ENCODE measurements around the gene WEE1.

Gene WEE1

GRCh38 chr11:9566561-9567063, 6.9 kb upstream of the WEE1 start:
- DNase-seq (ENCODE audit: low read depth in 2 of 2), result no peak

DNA sequence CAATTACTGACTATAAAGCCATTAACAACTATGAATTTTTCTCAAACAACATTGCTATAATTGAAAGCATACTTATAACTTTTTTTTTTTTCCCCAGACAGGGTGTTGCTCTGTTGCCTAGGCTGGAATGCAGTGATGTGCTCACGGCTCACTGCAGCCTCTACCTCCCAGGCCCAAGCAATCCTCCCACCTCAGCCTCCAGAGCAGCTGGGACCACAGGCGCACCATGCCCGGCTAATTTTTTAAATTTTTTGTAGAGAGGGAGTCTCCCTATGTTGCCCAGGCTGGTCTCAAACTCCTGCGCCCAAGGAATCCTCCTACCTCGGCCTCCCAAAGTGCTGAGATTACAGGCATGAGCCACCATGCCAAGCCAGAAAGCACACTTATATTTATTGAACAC, 6.1 kb upstream of the WEE1 start:
- no peak for DNase-seq (ENCODE audit: low read depth in 2 of 2)

- no peak for DNase-seq (ENCODE audit: low read depth in 2 of 2)
These were observed 5.2 kb upstream of the WEE1 start for GRCh38 chr11:9568161-9568853.

DNA sequence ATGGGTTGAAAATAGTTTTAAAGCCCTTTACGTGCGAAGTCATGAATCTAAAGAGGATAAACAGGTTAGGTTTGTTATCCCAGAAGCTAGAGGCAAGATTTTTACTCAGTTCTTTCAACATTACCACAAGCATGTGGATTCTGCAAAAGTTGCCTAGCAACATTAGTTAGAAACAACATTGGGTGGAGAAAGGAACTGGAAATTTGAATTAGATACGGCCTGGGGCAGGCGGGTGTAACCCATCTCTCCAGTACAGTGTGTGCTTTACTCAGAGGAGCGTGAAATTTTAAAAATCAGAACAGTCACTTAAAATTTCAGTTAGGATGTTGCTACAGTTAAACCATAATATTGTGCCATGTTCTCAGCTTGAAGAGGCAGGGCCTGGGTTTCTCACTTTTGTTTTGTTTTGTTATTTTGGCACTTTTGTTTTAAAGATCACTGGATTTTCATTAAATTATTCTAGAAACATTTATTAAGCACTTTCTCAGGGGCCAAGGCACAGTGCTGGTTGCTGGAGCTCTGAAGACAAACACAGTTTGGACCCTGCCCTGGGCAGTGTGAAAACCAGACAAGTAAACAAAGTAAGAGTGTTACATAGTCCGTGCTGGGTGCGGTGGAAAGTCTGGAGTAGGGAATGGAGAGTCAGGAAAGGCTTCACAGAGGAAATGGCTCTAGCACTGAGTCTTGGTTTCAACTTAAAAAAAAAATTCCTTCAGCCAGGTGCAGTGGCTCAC, 4.4 kb upstream of the WEE1 start:
- peak; percentile 67 to 75 for DNase-seq (ENCODE audit: low read depth in 2 of 2)

DNA sequence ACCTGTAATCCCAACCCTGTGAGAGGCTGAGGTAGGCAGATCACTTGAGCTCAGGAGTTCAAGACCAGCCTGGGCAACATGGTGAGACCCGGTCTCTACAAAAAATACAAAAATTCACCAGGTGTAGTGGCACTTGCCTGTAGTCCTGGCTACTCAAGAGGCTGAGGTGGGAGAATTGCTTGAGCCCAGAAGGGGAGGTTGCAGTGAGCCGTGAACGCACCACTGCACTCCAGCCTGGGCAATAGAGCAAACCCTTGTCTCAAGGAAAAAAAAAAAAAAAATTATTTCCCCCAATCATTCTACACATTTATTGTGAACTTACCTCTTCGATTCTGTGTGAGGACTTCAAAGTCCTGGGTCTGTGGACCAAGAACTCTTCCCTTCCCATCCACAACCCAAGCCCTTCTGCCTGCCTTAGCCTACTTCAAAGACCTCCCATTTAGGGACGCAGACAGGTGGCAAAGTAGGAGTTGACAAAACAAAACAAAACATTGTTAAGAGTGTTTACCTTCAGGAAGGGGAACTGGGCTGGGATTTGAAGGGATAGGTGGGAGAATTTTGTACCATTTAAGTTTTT, 3.8 kb upstream of the WEE1 start:
- DNase-seq (ENCODE audit: low read depth in 2 of 2), result no peak

DNA sequence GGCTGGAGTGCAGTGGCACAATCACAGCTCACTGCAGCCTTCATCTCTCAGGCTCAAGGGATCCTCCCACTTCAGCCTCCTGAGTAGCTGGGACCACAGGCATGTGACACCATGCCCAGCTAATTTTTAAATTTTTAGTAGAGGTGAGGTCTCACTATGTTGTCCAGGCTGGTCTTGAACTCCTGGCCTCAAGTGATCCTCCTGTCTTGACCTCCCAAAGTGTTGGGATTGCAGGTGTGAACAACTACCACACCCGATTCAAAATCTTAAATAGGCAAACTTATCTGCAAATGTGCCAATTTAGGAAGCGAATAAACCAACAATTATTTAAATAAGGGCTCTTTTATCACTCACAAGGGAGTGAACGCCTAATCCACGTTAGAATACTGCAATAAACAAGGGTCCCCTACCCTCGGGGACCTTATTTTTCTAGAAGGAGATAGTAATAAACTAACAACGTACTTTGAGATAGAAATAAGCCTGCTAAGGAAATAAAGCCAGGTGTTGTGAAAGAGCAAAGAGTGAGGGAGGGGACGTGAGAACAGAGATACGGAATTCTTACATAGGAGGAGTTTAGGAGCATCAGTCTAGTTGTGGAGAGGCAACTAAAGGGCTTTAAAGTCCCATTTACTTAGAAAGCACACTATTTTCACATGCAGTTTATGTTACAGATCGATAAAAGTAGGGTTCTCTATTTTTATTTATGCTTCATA, 3.0 kb upstream of the WEE1 start:
- DNase-seq (ENCODE audit: low read depth in 2 of 2), result no peak

GRCh38 chr11:9571071-9571762, 2.3 kb upstream of the WEE1 start:
- DNase-seq (ENCODE audit: low read depth in 2 of 2), result no peak

DNA sequence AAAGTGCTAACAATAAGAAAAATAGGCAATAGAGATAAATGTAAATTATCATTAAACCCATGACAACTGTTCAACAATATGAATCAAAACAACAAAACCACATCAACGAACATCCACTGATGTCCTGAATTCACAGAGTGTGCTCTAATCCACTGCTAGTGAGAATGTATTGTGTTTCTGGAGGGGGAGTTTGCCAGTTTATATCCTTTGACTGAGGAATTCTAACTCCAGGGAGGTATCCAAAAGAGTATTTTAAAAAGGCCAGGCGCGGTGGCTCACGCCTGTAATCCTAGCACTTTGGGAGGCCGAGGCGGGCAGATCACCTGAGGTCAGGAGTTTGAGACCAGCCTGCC, 1.7 kb upstream of the WEE1 start:
- DNase-seq (ENCODE audit: low read depth in 2 of 2), result no peak

- no peak for DNase-seq (ENCODE audit: low read depth in 2 of 2)
These were observed 528 bp downstream of the WEE1 start for GRCh38 chr11:9573775-9574621.

DNA sequence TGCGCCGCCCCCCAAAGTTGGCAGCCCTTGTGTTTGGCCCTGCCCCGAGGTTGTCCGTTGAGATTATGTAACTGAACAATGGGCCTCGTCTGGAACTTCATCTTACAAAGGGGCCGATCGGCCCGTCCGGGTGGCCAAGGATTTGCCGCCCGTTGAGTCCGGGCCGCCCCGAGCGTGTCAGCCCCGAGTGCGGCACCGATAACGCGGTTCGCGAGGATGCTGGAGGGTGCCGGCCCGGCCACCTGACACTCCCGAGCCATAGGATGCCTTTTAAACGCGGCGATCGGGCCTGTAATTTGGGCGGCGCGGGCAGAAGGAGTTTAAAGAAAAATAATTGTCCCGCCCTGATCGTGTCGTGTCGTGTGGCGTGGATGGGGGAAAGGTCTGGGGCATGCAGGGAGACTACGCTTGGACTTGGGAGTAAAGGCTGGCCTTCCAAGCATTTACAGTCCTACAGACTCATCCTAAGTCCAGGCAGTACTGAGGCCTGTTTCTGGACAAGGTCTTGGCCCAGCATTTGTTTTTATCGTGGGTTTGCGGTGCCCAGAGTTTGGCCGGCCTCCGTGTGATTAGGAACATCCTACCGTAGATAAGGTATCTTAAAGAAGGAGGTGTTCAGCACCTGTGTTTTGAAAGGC, 1.3 kb downstream of the WEE1 start:
- DNase-seq (ENCODE audit: low read depth in 2 of 2), result no peak

- peak; percentile 60 to 62 for DNase-seq (ENCODE audit: low read depth in 2 of 2)
These were observed 2.1 kb downstream of the WEE1 start for GRCh38 chr11:9575260-9576240.

DNA sequence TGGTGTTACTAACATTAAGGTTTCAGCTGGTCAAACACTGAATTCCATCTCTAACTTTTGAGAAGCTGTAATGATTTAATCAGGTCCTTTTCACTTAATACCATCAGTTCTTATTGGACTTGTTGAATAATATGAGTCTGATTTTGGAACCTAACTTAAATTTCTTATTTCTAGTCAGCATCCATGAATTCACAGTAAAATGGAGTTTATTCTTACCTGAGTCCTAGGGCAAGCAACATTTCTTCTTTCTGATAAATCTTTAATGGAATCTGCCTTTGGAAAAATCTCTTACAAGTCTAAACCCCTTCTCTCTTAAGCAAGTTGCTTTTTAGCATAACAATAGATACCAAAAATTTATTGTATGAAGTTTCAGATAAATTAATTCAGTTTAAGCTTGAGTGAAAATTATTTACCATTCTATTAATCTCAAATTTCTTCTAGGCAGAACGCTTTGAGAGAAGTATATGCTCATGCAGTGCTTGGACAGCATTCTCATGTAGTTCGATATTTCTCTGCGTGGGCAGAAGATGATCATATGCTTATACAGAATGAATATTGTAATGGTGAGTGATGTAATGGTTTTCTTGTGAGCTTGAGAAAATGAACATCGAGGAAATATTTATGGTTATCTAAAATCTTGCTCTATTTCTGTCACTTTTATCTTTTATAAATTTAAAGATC, 3.4 kb downstream of the WEE1 start:
- DNase-seq (ENCODE audit: low read depth in 2 of 2), result no peak

DNA sequence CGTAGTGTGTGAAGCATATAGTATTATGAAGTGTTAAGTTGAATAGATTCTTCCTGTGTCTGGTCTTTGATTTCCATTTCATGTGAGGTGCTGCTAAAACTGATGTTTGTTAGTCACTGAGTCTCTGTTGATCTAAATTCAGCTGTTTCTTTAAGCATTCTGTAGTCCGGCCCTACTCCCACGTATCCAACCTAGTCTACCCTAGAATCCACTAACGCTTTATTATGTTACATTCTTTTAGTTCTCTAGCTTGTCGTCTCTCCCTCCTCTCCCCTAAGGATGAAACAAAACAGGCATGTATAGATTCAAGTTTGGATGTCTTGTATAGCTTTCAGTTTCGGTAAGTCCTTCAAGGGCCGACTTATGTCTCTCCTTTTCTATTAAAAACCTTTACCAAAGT, 4.1 kb downstream of the WEE1 start:
- DNase-seq (ENCODE audit: low read depth in 2 of 2), result no peak

DNA sequence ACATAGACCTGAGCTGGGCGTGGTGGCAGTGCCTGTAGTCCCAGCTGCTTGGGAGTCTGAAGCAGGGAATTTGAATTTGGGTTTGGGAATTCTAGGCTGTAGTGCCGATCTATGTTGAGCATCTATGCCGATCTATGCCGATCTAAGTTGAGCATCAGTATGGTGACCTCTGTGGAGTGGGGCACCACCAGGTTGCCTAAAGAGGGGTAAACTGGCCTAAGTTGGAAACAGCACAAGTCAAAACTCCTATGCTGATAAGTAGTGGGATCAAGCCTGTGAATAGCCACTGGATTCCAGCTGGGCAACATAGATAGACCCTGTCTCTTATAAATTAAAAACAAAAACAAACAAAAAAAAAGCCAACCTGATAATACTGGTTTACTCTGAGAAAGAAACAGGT, 7.4 kb downstream of the WEE1 start:
- DNase-seq (ENCODE audit: low read depth in 2 of 2), result no peak

GRCh38 chr11:9581556-9582161, 8.2 kb downstream of the WEE1 start:
- no peak for DNase-seq (ENCODE audit: low read depth in 2 of 2)

DNA sequence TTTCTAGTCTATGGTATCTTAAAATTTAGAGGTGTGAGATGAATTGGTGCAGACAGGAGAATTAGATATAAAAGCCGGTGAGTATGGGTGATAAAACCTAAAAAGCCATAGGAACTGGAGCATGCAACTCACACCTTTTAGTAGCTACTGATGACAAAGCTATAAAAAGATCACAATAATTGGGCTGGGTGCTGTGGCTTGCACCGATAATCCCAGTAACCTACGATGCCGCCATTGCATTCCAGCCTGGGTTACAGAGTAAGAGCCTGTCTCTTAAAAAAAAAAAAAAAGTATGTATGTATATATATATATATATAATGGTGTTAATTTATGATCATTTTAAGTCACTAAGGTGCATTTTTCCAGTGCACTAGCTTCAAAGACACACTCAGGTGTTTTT, 17.2 kb downstream of the WEE1 start:
- DNase-seq (ENCODE audit: low read depth in 2 of 2), result no peak

- no peak for DNase-seq (ENCODE audit: low read depth in 2 of 2)
These were observed 21.0 kb downstream of the WEE1 start for GRCh38 chr11:9594267-9595046.
